GM18505 (cell line): ENCODE data around the gene DARS1.
A peak's percentile ranks its signal among the peaks of the same experiment; 100 is the strongest.
"Not testable (repeated sequence)": the region's sequence is repeated elsewhere in the genome, so short reads cannot be mapped to it uniquely, and the experiment has no call there.

Experiments
- ATAC-seq: cut with Tn5 transposase; IDR thresholded peaks from one replicate; pipeline ENCODE4 v1.9.1; 2021; ENCODE audit not compliant: unreplicated experiment
- POLR2A ChIP-seq: IDR thresholded peaks from 4 replicates; pipeline ENCODE4 v1.6.1; 2011; ENCODE audit warnings: borderline replicate concordance; ENCODE audit not compliant: insufficient read depth, insufficient read length; ENCODE audit errors: extremely low read depth

DARS1 gene

DNA sequence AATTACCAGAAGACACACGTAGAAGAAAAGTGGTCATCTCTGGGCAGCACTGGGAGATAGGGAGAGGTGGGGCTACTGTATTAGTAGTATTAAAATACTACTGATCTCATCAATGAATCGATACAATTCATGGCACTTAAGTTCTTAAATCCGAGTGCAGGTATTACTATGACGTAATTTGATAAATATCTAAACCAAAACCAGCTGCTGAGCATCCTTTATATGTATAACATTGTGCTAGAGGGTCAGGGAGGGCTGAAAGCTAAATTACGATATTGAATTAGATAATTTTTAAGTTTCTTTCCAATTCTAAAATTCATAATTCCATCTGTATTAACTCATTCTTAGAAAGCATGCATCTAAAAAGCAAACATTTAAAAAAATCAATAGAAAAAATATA is 25.3 kb downstream of the DARS1 start:
- no peak for ATAC-seq
- TF ChIP-seq POLR2A: no peak

DNA sequence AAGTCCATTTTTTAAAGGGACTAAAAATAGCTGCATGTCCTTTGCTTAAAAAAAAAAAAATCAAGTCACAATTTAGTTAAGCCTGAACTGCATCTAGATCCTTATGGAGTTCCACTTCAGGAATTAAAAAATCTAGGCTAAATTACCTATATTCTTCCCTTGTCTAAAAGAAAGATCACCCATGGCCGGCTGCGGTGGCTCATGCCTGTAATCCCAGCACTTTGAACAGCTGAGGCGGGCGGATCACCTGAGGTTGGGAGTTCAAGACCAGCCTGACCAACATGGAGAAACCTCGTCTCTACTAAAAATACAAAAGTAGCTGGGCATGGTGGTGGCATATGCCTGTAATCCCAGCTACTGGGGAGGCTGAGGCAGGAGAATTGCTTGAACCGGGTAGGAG is 26.5 kb downstream of the DARS1 start:
- not testable (repeated sequence) for ATAC-seq

GRCh38 chr2:135954020-135954601 is 31.3 kb downstream of the DARS1 start:
- no peak for TF ChIP-seq POLR2A
- no peak for ATAC-seq

GRCh38 chr2:135952891-135953290 is 32.5 kb downstream of the DARS1 start:
- TF ChIP-seq POLR2A: no peak
- ATAC-seq: no peak

DNA sequence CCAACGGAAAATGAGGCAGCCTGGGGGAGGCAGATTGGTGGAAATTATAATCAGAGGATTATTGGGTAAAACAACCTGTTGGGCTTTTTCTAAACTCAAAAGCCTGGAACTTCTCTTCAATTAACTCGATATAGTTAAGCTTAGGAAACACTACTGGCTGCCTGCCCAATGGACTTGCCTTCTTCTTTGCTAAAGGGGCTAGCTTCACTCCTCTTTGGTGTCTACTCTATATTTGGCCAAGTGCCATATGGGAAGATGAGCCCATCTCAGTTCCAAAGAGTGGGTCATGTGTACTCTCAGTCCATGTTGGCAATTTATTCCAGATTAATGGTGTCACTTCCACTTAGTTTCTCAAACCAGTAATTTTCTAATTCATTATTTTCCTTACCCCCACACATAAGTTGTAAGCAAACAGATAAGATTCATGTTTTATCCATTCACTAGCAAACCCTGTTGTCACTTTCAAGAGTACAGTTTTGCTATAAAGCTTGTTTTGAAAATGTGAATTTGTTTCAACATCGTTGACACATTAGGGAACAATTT is 34.3 kb downstream of the DARS1 start:
- TF ChIP-seq POLR2A: no peak
- no peak for ATAC-seq

DNA sequence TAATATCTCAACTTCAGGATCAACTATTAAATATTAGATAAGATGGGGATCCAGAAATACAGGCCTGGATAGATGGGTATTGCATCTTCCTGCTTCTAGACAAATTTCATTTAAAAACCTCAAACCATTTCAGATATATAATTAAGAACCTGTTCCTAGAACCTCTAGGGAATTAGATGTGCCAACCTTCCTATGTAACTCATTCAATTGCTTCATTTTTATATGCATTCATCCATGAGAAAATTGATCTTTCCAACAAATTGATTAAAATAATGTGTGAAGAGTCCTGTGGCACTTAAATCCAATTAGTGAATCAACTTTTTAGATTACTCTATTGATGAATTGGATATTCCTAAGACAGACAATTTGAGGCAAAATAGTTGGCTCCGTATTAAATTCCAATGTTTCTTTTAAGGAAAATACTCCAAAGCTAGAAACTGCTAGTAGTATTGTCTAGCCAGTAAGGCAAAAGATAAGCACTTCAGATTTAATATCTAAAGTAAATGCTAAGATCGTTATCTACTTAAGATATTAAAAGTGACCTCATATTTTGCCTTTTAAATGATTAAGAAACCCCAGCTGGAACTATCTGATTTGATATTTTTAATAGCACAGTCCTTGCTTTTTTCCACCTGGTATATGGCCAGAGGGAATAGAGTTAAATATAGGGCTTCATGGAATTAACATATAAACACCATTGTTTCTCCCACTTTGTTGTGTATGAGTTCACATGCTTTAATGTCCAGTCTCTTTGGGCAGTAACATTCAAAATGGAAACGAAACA is 35.8 kb downstream of the DARS1 start:
- no peak for ATAC-seq
- no peak for TF ChIP-seq POLR2A

- ATAC-seq: peak; percentile 80
- no peak for TF ChIP-seq POLR2A
Measured at GRCh38 chr2:135948642-135949355, 36.6 kb downstream of the DARS1 start.

DNA sequence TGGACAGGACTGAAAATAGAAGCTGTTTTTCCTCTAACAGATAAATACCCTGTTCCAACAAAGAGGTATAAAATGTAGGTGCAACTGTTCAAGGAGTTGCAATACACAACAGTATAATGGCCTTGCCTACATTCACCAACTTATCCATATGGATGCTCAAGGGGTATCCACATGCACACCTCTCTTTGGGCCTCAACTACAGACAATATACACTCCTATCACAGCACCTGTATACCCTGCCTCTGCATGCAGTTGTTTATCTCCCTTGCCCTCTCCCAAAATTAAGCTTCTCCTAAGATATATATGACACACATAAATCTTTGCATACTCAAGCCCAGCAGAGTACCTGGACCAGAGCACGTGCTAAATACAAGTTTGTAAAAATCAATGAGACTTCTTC is 37.3 kb downstream of the DARS1 start:
- ATAC-seq: no peak
- TF ChIP-seq POLR2A: no peak

DNA sequence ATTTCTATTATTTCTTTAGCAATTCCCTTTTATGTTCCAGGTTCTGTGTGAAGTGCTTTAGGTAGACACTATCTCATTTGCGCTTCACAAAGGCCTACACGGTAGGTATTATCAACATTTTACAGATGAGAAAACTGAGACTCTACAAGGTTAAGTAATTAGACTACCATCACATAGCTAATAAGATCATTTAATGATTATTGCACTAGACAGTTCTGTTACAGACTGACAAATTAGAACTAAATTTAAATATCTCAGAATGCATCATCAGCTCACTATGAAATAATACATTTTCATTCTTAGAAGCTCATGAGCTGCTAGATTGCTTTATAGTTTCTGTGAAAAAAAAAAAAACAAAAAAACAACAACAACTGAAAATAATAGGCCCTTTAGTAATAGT is 37.9 kb downstream of the DARS1 start:
- no peak for TF ChIP-seq POLR2A
- ATAC-seq: no peak

DNA sequence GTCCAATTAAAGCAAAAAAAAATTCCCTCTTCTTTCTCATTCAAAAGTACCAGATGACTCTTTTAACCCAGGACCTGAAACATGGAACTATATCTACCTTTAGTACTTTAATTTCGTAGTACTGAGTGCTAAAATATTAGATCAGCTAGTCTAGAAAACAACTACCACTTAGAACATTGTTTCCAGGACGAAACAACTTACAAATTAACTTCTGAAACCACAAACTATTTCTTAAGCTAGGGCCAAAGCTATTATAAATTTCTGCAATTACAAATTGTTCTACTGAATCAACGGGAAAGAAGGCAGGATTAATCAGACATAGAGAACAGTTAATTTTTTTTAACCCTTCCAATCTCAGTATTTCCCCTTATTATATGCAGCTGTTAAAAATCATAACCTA is 39.9 kb downstream of the DARS1 start:
- no peak for ATAC-seq
- TF ChIP-seq POLR2A: no peak

DNA sequence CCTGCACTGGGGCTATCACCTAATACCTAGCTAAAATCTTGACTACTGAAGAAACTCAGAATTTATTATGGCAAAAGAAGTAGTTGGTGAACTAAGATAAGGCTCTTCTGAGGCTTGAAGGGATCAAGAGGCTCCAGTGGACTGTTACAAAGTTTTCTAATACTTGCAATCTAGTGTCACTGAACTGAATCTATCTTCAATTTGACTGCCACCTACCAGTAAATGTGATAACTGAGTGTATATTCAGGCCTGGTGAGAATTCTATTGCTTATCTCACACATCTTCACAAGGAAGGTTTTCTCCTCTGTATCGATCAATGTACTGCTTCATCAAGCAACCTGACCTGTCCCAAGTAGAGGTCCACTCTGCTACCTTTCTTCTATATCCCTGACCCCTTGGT is 40.8 kb downstream of the DARS1 start:
- no peak for ATAC-seq
- no peak for TF ChIP-seq POLR2A

- ATAC-seq: no peak
- no peak for TF ChIP-seq POLR2A
Measured at GRCh38 chr2:135942936-135943688, 42.3 kb downstream of the DARS1 start.

GRCh38 chr2:135936524-135936923 is 48.9 kb downstream of the DARS1 start:
- no peak for ATAC-seq

More at GRCh38 chr2:135936524-135936923, 48.9 kb downstream of the DARS1 start:
- TF ChIP-seq POLR2A: no peak
